KG1 (cell line): ENCODE measurements around the gene EEF2K.

ENCODE experiments used
- DNase-seq: peaks from one replicate; lab custom pipeline; 2025; lab: John Stamatoyannopoulos, UW

The EEF2K gene

GRCh38 chr16:22336581-22336980 is 130.5 kb downstream of the EEF2K start:
- no peak for DNase-seq

GRCh38 chr16:22337045-22337444 is 131.0 kb downstream of the EEF2K start:
- DNase-seq: no peak

GRCh38 chr16:22337849-22338635 is 132.0 kb downstream of the EEF2K start:
- DNase-seq: no peak
